Activated B cell treated with CpG ODN at 0.5 μM for 24 hours (primary cell): ENCODE data around the gene PRRG1. TPM values are rescaled to one million over a fixed set of nuclear protein-coding genes. Genes with fewer than 3 reads are reported as not detected.

Source experiments
- ATAC-seq: fragments of 200-7000 bp; cut with Tn5 transposase; one replicate; pipeline ENCODE4 v1.10.0; 2021; ENCODE audit warnings: low read depth, mild to moderate bottlenecking, moderate library complexity
- CTCF ChIA-PET: fragments of 350-600 bp; sonication (Branson Sonifier 250); formaldehyde crosslinking; loops from one replicate; lab custom pipeline; 2021; ENCODE audit warnings: antibody characterized with exemption; lab: Charles Lee
- POLR2A ChIA-PET: fragments of 350-600 bp; sonication (Branson Sonifier 250); formaldehyde crosslinking; loops from one replicate; lab custom pipeline; 2021; ENCODE audit warnings: antibody characterized with exemption; lab: Charles Lee
- DNase-seq: peaks from one replicate; pipeline ENCODE4 v3.0.0; 2022
- H3K27ac Mint-ChIP-seq: one replicate; pipeline ENCODE4 v1.8.0; 2020; ENCODE audit warnings: mixed read lengths
- H3K27me3 Mint-ChIP-seq: one replicate; pipeline ENCODE4 v1.8.0; 2021; ENCODE audit warnings: mixed read lengths
- H3K36me3 Mint-ChIP-seq: one replicate; pipeline ENCODE4 v1.8.0; 2021; ENCODE audit warnings: low read depth, mixed read lengths
- H3K4me1 Mint-ChIP-seq: one replicate; pipeline ENCODE4 v1.8.0; 2021; ENCODE audit warnings: mixed read lengths
- H3K4me3 Mint-ChIP-seq: one replicate; pipeline ENCODE4 v1.8.0; 2020; ENCODE audit warnings: mild to moderate bottlenecking, mixed read lengths
- H3K9me3 Mint-ChIP-seq: one replicate; pipeline ENCODE4 v1.8.0; 2020; ENCODE audit warnings: mixed read lengths
- intact Hi-C: fragments of 100-400 bp; cut with micrococcal nuclease; formaldehyde crosslinking; loops from one replicate; pipeline ENCODE4 v1.15.1; 2024
- total RNA-seq: library from RNA; stranded (reverse); gene quantifications from 2 replicates; pipeline ENCODE4 v1.2.3, GENCODE V29; 2022
- TF ChIP-seq, protein P1 (sequence below): fragments of 200-600 bp; IDR thresholded peaks from one replicate; pipeline ENCODE4 v1.8.0; 2022; ENCODE audit warnings: antibody characterized with exemption, mild to moderate bottlenecking

Gene PRRG1
- total RNA-seq, 1 donor from 2014 or later: not detected

GRCh38 chrX:37371578-37371991 is 22.4 kb downstream of the PRRG1 start:
- ChIA-PET POLR2A (no interaction called here), CTCF (no interaction called here)
- TF ChIP-seq, protein P1, sequence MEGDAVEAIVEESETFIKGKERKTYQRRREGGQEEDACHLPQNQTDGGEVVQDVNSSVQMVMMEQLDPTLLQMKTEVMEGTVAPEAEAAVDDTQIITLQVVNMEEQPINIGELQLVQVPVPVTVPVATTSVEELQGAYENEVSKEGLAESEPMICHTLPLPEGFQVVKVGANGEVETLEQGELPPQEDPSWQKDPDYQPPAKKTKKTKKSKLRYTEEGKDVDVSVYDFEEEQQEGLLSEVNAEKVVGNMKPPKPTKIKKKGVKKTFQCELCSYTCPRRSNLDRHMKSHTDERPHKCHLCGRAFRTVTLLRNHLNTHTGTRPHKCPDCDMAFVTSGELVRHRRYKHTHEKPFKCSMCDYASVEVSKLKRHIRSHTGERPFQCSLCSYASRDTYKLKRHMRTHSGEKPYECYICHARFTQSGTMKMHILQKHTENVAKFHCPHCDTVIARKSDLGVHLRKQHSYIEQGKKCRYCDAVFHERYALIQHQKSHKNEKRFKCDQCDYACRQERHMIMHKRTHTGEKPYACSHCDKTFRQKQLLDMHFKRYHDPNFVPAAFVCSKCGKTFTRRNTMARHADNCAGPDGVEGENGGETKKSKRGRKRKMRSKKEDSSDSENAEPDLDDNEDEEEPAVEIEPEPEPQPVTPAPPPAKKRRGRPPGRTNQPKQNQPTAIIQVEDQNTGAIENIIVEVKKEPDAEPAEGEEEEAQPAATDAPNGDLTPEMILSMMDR: no peak
- Mint-ChIP-seq H3K36me3 (no peaks in the 10 kb centered on the region), H3K9me3 (no peaks in the 10 kb centered on the region), H3K27ac (no peak overlapping the region), H3K4me1 (no peaks in the 10 kb centered on the region), H3K27me3 (no peaks in the 10 kb centered on the region), H3K4me3 (no peak overlapping the region)
- intact Hi-C loops: no loop called here
- ATAC-seq (no peak), DNase-seq (no peak)

DNA sequence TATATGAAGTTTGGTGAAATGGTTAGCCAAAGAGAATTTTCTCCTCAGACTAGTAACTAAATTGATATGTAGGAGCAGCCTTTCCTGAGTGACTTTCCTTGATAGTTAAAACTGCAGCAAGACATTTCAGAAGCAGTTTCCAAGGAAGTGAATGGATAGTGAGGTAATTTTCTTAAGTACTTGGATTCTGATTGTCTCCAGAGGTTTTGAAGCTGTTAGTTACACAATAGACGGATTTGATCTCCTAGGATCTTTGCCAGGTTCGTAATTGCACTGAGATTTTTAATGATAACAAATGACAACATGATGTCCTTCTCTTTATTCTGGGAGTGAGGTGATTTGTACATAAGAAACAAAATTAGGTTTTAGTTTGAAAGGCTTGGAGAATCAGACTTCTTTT is 29.2 kb downstream of the PRRG1 start:
- DNase-seq: no peak

DNA sequence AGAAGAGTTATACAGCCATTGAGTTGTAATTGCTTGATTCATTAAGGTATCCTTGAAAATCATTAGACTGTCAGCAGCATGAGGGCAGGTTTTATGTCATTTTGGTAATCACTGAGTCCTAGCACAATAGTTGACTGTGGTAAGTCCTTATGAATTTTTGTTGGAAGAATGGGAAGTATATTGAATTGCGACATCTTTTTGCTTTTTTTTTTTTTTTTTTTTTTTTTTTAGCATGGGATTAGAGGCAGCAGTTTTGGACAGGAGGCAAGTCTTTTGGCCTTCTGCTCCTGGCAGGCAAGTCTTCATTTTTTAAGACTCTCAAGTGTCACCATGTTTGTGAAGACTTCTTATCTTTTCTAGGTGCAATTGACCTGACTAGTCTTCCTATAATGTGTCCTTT is 29.7 kb downstream of the PRRG1 start:
- DNase-seq (no peak), ATAC-seq (no peak)
- CTCF ChIA-PET: no interaction called here
- no peak overlapping the region for H3K4me3 Mint-ChIP-seq
- intact Hi-C loops: no loop called here
- no peaks in the 10 kb centered on the region for H3K36me3 Mint-ChIP-seq
- H3K4me1 Mint-ChIP-seq: no peaks in the 10 kb centered on the region
- TF ChIP-seq, protein P1: no peak
- no peaks in the 10 kb centered on the region for H3K9me3 Mint-ChIP-seq
- no peaks in the 10 kb centered on the region for H3K27me3 Mint-ChIP-seq
- POLR2A ChIA-PET: no interaction called here
- no peak overlapping the region for H3K27ac Mint-ChIP-seq

More for the DNA sequence above, 29.2 kb downstream of the PRRG1 start:
- no peaks in the 10 kb centered on the region for H3K27me3 Mint-ChIP-seq
- H3K4me3 Mint-ChIP-seq: no peak overlapping the region
- no peak overlapping the region for H3K27ac Mint-ChIP-seq
- ChIA-PET POLR2A (no interaction called here), CTCF (no interaction called here)
- no peaks in the 10 kb centered on the region for H3K4me1 Mint-ChIP-seq
- ATAC-seq: no peak
- intact Hi-C loops: no loop called here
- H3K36me3 Mint-ChIP-seq: no peaks in the 10 kb centered on the region
- H3K9me3 Mint-ChIP-seq: no peaks in the 10 kb centered on the region
- TF ChIP-seq, protein P1: no peak

DNA sequence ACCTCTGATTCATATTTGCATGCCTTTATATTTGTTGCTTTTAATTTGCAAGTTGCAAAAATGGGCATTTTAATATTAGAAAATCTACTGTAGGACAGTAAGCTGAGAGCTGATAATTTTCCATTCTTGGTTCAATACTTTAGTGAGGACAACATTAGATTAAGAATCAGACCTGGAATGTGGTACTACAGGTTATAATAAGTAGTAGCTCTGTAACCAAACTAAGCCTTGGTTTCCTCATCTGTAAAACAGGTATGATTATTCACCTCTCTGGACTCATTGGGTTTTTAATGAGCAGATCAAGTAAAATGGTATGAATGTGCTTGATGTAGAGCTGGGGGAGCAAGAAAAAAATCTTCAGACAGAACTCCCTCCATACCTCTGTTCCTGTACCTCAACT is 31.1 kb downstream of the PRRG1 start:
- Mint-ChIP-seq H3K9me3 (no peaks in the 10 kb centered on the region), H3K27me3 (no peaks in the 10 kb centered on the region), H3K4me1 (no peaks in the 10 kb centered on the region), H3K27ac (no peak overlapping the region), H3K36me3 (no peaks in the 10 kb centered on the region), H3K4me3 (no peak overlapping the region)
- DNase-seq (no peak), ATAC-seq (no peak)
- TF ChIP-seq, protein P1: no peak
- ChIA-PET CTCF (no interaction called here), POLR2A (no interaction called here)
- intact Hi-C loops: no loop called here

DNA sequence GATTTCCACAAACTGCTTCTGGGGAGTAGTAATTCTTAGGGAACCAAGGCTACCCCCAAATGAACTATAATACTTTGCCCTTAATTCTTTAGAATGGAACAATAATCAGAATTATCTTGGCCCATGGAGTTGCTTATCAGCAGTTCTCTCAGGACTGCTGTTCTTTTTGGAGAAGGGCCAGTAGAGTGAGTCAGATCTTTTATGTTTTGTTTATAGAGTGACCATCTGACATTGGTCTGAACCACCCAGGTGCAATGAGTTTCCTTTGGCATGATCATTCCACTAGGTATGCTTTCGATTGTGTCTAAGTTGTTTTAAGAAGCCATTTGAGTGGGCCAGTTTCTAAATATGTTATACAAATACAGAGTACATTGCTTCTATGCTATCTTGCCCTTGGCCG is 31.8 kb downstream of the PRRG1 start:
- no peak for ATAC-seq
- no peaks in the 10 kb centered on the region for H3K9me3 Mint-ChIP-seq
- intact Hi-C loops: no loop called here
- no peak for DNase-seq
- no peaks in the 10 kb centered on the region for H3K4me1 Mint-ChIP-seq
- H3K27ac Mint-ChIP-seq: no peak overlapping the region
- ChIA-PET CTCF (no interaction called here), POLR2A (no interaction called here)
- H3K27me3 Mint-ChIP-seq: no peaks in the 10 kb centered on the region
- no peaks in the 10 kb centered on the region for H3K36me3 Mint-ChIP-seq
- H3K4me3 Mint-ChIP-seq: no peak overlapping the region
- TF ChIP-seq, protein P1: no peak
